NT2/D1 (cell line): ENCODE measurements around the gene CD44.

ENCODE experiments used
- DNase-seq: peaks from one replicate; pipeline ENCODE4 v3.0.0-alpha.2; 2011; ENCODE audit warnings: low read depth, low spot score
- H3K27me3 ChIP-seq: 2 replicates; pipeline ENCODE4 v1.6.0; 2011; ENCODE audit warnings: mild to moderate bottlenecking; ENCODE audit not compliant: insufficient read length, insufficient read depth
- H3K36me3 ChIP-seq: 2 replicates; pipeline ENCODE4 v1.6.1; 2011; ENCODE audit warnings: mild to moderate bottlenecking, low read length, mixed read lengths; ENCODE audit not compliant: insufficient read depth, insufficient read length
- H3K4me1 ChIP-seq: 2 replicates; pipeline ENCODE4 v1.5.1; 2011; ENCODE audit not compliant: insufficient read depth, insufficient read length
- H3K4me3 ChIP-seq: 2 replicates; pipeline ENCODE4 v1.5.1; 2011; ENCODE audit warnings: low read depth; ENCODE audit not compliant: insufficient read length
- H3K9ac ChIP-seq: 2 replicates; pipeline ENCODE4 v1.6.0; 2011; ENCODE audit warnings: low read depth; ENCODE audit not compliant: insufficient read length
- H3K9me3 ChIP-seq: 2 replicates; pipeline ENCODE4 v1.5.1; 2011; ENCODE audit warnings: mild to moderate bottlenecking, low read length; ENCODE audit not compliant: insufficient read depth
- SUZ12 ChIP-seq: IDR thresholded peaks from 2 replicates; pipeline ENCODE4 v1.6.1; 2011; ENCODE audit not compliant: insufficient read length, insufficient read depth; ENCODE audit errors: extremely low read depth
- YY1 ChIP-seq: IDR thresholded peaks from 2 replicates; pipeline ENCODE4 v1.6.1; 2011; ENCODE audit not compliant: insufficient read length, insufficient read depth
- ZNF274 ChIP-seq: IDR thresholded peaks from 2 replicates; pipeline ENCODE4 v1.6.1; 2011; ENCODE audit warnings: mild to moderate bottlenecking, low read depth, low read length

Gene CD44

GRCh38 chr11:35155677-35156076 is 16.7 kb downstream of the CD44 start:
- Histone ChIP-seq H3K27me3 (no peaks in the 10 kb centered on the region), H3K4me1 (peaks cover 3% of the 10 kb centered on the region), H3K36me3 (peaks cover 39% of the 10 kb centered on the region), H3K4me3 (no peak overlapping the region), H3K9ac (no peak overlapping the region), H3K9me3 (peaks cover 11% of the 10 kb centered on the region; the same call in 1 of the 2 replicates)
- no peak for TF ChIP-seq YY1
- DNase-seq, result no peak

- Histone ChIP-seq H3K27me3 (no peaks in the 10 kb centered on the region), H3K9ac (no peak overlapping the region), H3K9me3 (peaks cover 11% of the 10 kb centered on the region; the same call in 1 of the 2 replicates), H3K4me3 (no peak overlapping the region), H3K4me1 (peaks cover 3% of the 10 kb centered on the region), H3K36me3 (peaks cover 39% of the 10 kb centered on the region)
- DNase-seq, result no peak
- no peak for TF ChIP-seq YY1
Observed at GRCh38 chr11:35157814-35158700, 19.1 kb downstream of the CD44 start.

GRCh38 chr11:35158701-35159510 is 19.9 kb downstream of the CD44 start:
- Histone ChIP-seq H3K36me3 (peaks cover 31% of the 10 kb centered on the region), H3K4me1 (peaks cover 3% of the 10 kb centered on the region)
- no peak for TF ChIP-seq ZNF274
- TF ChIP-seq SUZ12, result no peak
- TF ChIP-seq YY1, result no peak

GRCh38 chr11:35160246-35160824 is 21.4 kb downstream of the CD44 start:
- DNase-seq, result no peak
- peaks cover 3% of the 10 kb centered on the region for H3K4me1 ChIP-seq
- TF ChIP-seq SUZ12 (no peak), YY1 (no peak), ZNF274 (no peak)

More at GRCh38 chr11:35158701-35159510, 19.9 kb downstream of the CD44 start:
- no peak for DNase-seq
- Histone ChIP-seq H3K4me3 (no peak overlapping the region), H3K9me3 (peaks cover 4% of the 10 kb centered on the region; the same call in 1 of the 2 replicates), H3K9ac (no peak overlapping the region), H3K27me3 (no peaks in the 10 kb centered on the region)

GRCh38 chr11:35160902-35161597 is 22.1 kb downstream of the CD44 start:
- Histone ChIP-seq H3K36me3 (peaks cover 22% of the 10 kb centered on the region), H3K27me3 (no peaks in the 10 kb centered on the region), H3K9me3 (no peaks in the 10 kb centered on the region), H3K4me3 (no peak overlapping the region), H3K4me1 (peaks cover 3% of the 10 kb centered on the region), H3K9ac (no peak overlapping the region)
- no peak for DNase-seq
- TF ChIP-seq ZNF274, result no peak
- TF ChIP-seq YY1, result no peak
- no peak for TF ChIP-seq SUZ12

More at GRCh38 chr11:35160246-35160824, 21.4 kb downstream of the CD44 start:
- no peak overlapping the region for H3K9ac ChIP-seq
- H3K9me3 ChIP-seq, result no peaks in the 10 kb centered on the region
- no peak overlapping the region for H3K4me3 ChIP-seq
- H3K27me3 ChIP-seq, result no peaks in the 10 kb centered on the region
- H3K36me3 ChIP-seq, result peaks cover 24% of the 10 kb centered on the region

GRCh38 chr11:35162745-35163144 is 23.8 kb downstream of the CD44 start:
- no peaks in the 10 kb centered on the region for H3K9me3 ChIP-seq
- no peak overlapping the region for H3K4me3 ChIP-seq
- TF ChIP-seq ZNF274 (no peak), YY1 (no peak), SUZ12 (no peak)
- no peak for DNase-seq
- H3K9ac ChIP-seq, result no peak overlapping the region
- H3K36me3 ChIP-seq, result peaks cover 15% of the 10 kb centered on the region
- H3K4me1 ChIP-seq, result peaks cover 3% of the 10 kb centered on the region
- no peaks in the 10 kb centered on the region for H3K27me3 ChIP-seq
